Stimulated activated CD4-positive, alpha-beta T cell treated with anti-CD3 and anti-CD28 coated beads, TNF-alpha, amount 100 ng/mL, for 48 hours (primary cell): ENCODE data around the gene IGFBP3.
"Not testable (repeated sequence)": the region's sequence is repeated elsewhere in the genome, so short reads cannot be mapped to it uniquely, and the experiment has no call there.

Experiments used
- DNase-seq, 3 donors: peaks; one replicate each; pipeline ENCODE4 v3.0.0-alpha.2; 2020; ENCODE audit warnings: low read depth in 3 of 3

IGFBP3 gene, protein sequence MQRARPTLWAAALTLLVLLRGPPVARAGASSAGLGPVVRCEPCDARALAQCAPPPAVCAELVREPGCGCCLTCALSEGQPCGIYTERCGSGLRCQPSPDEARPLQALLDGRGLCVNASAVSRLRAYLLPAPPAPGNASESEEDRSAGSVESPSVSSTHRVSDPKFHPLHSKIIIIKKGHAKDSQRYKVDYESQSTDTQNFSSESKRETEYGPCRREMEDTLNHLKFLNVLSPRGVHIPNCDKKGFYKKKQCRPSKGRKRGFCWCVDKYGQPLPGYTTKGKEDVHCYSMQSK

DNA sequence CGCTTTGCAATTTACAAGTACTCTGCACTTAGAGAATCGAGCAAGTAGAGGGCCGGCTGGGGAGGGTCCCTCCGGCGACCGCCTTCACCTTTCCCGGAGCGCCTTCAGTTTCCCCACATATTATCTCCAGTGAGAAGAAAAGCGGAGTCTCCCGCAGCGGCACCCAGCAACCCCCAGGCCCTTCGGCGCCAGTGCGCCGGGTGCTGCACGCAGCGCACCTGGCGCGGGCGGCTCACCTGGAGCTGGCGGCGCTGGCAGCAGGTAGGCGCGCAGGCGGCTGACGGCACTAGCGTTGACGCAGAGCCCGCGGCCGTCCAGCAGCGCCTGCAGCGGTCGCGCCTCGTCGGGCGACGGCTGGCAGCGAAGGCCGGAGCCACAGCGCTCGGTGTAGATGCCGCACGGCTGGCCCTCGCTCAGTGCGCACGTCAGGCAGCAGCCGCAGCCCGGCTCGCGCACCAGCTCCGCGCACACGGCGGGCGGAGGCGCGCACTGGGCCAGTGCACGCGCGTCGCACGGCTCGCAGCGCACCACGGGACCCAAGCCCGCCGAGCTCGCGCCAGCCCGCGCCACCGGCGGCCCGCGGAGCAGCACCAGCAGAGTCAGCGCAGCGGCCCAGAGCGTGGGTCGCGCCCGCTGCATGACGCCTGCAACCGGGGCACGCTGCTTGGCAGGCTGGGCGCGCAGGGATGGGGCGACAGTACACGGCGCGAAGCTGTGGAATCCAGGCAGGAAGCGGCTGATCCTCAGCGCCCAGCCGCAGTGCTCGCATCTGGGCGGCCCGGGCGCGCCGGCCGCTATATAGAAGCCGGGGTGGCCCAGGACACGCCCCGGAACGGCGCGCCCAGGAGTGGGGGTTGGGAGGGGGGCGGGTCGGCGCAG lies at the start of gene IGFBP3:
TSS of gene IGFBP3 (minus strand) at position 771 of the 879 bp plus-strand sequence. CDS start at position 639, 132 bp downstream.
- no peak for DNase-seq

- no peak for DNase-seq
These were observed 49.4 kb upstream of the IGFBP3 start for GRCh38 chr7:45970454-45970853.

GRCh38 chr7:45969940-45970339 lies 48.9 kb upstream of the IGFBP3 start:
- no peak for DNase-seq

DNA sequence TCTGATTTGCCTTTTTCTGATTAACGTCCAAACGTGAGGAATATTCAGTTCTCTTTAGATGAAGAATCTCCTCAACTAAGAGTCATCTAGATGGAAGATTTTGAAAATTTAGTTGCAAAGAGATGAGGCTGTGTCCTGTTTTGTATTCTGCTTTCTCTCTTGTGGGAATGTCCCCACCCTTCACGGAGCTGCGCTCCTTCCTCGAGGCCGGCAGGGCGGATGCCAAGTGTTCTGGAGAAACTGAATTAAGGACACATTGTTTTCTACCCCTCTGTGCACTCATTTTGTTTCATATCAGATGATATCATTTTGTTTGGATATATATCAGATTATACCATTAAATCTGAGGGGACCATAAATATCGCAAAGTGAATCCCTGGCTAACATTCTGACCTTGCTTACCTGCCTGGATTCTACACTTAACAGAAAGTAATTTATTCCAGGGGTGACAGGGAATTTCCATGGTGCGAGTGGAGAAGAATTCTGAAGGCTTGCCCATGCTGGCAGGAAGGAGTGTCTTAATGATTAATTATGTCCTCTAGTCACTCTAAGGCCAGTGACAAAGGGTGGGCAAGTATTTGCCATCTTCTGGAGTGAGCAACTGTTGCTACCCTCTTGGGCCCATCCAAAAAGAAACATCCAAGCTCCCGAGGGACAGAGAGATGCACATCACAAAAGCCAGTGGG lies 47.9 kb upstream of the IGFBP3 start:
- DNase-seq = no peak

GRCh38 chr7:45968312-45968711 lies 47.2 kb upstream of the IGFBP3 start:
- no peak for DNase-seq

DNA sequence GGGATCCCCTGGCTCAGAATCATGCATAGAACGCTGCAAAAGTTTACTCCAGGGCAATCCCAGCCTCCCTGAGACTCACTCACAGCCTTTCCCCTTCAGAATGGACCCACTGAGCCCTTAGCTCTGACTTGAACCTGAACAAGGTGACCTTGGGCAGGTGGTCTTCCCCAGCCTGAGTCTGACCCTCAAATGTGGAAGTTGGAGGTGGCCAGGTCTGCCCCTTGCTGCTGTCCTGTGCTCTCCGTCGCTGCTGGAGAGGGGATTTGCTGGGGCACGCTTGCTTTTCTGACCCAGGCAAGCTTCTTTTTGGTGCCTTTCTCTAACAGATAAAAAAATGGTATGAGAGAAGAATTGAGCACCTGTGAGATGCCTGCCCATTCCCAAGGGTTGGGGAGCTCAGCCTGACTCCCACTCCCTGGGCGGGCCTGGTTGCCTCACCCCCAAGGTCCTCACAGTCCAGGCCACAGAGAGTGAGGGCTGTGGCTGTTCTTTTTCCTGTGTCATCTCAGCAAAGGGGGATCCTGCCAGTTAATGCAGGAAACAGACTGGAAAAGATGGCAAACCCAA lies 46.6 kb upstream of the IGFBP3 start:
- DNase-seq = no peak

DNA sequence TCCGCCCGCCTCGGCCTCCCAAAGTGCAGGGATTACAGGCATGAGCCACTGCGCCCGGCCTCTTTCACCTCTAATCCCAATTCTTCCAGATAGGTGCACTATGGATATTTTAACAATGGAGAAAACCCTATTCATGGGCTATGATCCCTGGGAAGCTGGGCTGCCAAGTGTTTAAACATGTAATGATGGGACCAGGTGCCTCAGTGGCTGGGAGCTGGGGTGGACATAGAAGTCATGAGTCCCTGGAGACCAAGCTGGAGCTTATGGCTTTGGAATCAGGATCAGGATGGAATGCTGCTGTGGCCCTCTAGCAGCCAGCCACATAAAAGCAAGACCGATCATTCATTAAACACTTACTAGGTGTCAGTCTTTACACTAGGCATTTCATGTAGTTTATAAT lies 41.8 kb upstream of the IGFBP3 start:
- no peak for DNase-seq

DNA sequence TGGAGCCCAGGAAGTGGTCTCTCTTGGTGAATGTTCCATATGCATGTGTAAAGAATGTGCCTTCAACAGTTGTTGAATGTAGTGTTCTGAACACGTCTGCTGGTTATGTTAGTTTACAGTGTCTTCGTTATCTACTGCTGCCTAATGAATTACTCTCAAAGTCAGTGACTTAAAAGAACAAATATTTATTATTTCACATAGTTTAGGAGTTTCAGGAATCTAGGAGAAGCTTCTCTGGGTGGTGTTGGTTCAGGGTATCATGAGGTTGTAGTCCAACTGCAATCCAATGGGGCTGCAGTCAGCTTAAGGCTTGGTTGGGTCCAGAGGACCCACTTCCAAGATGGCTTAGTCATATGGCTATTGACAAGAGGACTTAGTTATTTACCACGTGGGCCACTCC lies 36.6 kb upstream of the IGFBP3 start:
- no peak for DNase-seq

DNA sequence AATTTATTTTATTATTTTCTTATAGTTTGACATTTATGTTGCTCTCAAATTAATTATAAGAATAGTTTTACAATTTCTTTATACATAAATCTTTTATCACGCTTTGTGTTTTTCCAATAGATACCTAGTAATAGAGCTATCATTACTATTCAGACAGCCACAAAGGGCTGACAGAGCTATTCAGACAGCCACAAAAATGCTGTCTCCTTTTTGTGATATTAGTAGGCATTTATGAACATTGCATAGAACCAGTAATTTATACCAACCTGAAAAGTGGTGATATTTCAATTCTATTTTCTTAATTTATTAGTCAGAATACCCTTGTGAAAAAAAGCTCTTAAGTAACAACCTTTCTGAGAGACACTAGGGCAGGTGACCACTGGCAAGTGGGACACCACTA lies 34.2 kb upstream of the IGFBP3 start:
- DNase-seq = no peak

- DNase-seq = not testable (repeated sequence)
These were observed 32.0 kb upstream of the IGFBP3 start for GRCh38 chr7:45953055-45953454.

- no peak for DNase-seq
These were observed 23.0 kb upstream of the IGFBP3 start for GRCh38 chr7:45944058-45944457.

DNA sequence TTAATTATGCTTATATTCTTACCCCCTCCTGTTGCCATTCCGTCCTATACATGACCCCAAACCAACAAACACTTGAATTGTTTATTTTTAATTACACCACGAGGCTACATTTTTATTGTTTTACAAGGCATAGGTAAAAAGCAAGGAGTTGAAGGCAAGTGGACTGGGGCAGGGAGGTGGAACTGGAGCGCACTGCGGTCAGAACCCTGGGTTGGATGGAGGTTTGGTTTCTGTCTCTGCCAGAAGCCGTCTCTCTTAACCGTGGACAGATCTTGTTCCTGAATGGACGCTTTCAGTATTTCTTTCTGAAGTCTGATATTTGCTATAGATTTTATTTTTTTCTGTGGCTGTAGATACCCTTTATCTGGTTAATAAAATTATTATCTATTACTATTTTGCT lies 19.9 kb upstream of the IGFBP3 start:
- no peak for DNase-seq

DNA sequence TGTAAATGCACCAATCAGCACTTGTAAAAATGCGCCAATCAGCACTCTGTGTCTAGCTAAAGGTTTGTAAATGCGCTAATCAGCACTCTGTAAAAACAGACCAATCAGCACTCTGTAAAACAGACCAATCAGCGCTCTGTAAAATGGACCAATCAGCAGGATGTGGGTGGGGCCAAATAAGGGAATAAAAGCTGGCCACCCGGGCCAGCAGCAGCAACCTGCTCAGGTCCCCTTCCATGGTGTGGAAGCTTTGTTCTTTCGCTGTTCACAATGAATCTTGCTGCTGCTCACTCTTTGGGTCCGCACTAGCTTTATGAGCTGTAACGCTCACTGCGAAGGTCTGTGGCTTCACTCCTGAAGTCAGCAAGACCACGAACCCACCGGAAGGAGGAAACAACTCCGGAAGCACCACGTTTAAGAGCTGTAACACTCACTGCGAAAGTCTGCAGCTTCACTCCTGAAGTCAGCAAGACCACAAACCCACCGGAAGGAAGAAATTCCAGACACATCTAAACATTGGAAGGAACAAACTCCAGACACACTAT lies 19.2 kb upstream of the IGFBP3 start:
- DNase-seq = not testable (repeated sequence)

GRCh38 chr7:45939574-45939973 lies 18.5 kb upstream of the IGFBP3 start:
- no peak for DNase-seq

DNA sequence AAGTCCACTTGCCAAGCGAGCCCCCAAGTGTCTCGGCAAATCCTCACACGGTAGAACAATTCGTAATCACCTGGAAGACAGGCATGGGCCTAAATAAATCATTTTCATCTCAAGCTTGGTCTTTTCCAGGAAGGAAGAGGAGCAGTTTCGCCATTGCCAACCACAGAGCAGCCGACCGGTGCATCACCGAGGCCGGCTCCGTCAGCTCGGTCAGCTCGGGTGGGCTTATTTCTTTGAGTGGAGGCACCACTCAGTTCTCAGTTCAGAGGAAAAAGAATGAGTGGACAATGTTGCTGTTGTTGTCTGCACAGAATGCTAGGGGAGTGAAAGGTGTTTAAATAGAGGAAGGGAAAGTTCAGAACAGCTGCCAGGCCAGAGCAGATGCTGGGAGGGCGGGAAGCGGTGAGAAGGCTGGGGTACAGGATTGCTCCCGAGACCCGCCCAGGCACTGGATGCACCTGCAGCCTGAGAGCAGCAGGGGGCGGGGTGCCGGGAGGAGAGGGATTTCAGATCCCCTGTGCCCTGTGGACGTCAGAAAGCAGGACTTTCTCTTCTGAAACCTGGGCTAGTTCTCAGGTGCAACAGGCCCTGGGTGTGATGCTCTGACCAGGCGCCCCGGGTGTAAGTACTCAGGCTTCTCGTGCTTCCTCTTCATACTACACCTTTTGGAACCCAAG lies 17.7 kb upstream of the IGFBP3 start:
- DNase-seq = no peak

DNA sequence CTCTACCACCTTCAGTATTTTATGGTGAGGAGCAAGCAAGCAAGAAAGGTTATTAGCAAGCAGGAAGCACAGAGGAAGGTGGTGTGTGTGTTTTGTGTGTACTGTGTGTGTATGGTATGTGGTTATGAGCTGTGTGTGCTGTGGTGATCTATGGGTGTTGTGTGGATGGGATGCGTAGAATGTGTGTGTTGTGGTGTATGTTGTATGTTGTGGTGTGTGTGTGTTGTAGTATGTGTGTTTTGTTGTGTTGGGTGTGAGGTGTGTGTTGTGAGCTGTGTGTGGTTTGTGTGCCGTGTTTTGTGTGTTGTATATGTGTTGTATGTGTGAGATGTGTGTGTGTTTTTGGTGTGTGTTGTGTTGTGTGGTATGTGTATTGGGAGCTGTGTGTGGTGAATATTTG lies 16.8 kb upstream of the IGFBP3 start:
- DNase-seq = no peak

- DNase-seq = no peak
These were observed 16.2 kb upstream of the IGFBP3 start for GRCh38 chr7:45937301-45937700.

GRCh38 chr7:45930967-45931366 lies 9.9 kb upstream of the IGFBP3 start:
- no peak for DNase-seq

- no peak for DNase-seq
These were observed 6.6 kb upstream of the IGFBP3 start for GRCh38 chr7:45927721-45928120.

- DNase-seq = no peak
These were observed 3.2 kb upstream of the IGFBP3 start for GRCh38 chr7:45924283-45924682.

GRCh38 chr7:45923818-45924217 lies 2.7 kb upstream of the IGFBP3 start:
- DNase-seq = no peak
